PC-3 (cell line): ENCODE results near the gene ARL4C.

Experiments used
- CTCF ChIP-seq: fragments of 300-600 bp; sonication (generic); conservative IDR thresholded peaks from 2 replicates; pipeline ENCODE4 v1.5.1; 2017; ENCODE audit warnings: antibody characterized with exemption, low read depth, mild to moderate bottlenecking, low read length
- EZH2 ChIP-seq: fragments of 300-600 bp; sonication (generic); IDR thresholded peaks from one replicate; pipeline ENCODE4 v1.6.1; 2017; ENCODE audit warnings: antibody characterized with exemption, mild to moderate bottlenecking, low read length; ENCODE audit not compliant: unreplicated experiment
- EZH2phosphoT487 ChIP-seq: fragments of 300-600 bp; sonication (generic); IDR thresholded peaks from 2 replicates; pipeline ENCODE4 v1.6.1; 2018; ENCODE audit warnings: mild to moderate bottlenecking, antibody characterized with exemption, low read length, borderline replicate concordance

GRCh38 chr2:234450431-234451124, 46.3 kb downstream of the ARL4C start:
- TF ChIP-seq CTCF = no peak
- TF ChIP-seq EZH2 = no peak
- no peak for TF ChIP-seq EZH2phosphoT487
